ENCODE measurements around the gene ALKBH7.
"Not testable (repeated sequence)": the region's sequence is repeated elsewhere in the genome, so short reads cannot be mapped to it uniquely, and the experiment has no call there.

The ALKBH7 gene, protein sequence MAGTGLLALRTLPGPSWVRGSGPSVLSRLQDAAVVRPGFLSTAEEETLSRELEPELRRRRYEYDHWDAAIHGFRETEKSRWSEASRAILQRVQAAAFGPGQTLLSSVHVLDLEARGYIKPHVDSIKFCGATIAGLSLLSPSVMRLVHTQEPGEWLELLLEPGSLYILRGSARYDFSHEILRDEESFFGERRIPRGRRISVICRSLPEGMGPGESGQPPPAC

DNA sequence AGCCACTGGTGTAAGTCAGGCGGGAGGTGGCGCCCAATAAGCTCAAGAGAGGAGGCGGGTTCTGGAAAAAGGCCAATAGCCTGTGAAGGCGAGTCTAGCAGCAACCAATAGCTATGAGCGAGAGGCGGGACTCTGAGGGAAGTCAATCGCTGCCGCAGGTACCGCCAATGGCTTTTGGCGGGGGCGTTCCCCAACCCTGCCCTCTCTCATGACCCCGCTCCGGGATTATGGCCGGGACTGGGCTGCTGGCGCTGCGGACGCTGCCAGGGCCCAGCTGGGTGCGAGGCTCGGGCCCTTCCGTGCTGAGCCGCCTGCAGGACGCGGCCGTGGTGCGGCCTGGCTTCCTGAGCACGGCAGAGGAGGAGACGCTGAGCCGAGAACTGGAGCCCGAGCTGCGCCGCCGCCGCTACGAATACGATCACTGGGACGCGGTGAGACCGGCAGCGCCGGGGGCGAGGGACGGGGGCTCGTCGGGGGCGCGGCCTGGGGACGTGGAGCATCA is at the start of gene ALKBH7:
Gene ALKBH7, plus strand, starts transcription at position 201 of the 502 bp plus-strand sequence. Its CDS starts 27 bp downstream, at position 228.
- peak; percentile 100 for DNase-seq (ENCODE audit: low read depth)

DNA sequence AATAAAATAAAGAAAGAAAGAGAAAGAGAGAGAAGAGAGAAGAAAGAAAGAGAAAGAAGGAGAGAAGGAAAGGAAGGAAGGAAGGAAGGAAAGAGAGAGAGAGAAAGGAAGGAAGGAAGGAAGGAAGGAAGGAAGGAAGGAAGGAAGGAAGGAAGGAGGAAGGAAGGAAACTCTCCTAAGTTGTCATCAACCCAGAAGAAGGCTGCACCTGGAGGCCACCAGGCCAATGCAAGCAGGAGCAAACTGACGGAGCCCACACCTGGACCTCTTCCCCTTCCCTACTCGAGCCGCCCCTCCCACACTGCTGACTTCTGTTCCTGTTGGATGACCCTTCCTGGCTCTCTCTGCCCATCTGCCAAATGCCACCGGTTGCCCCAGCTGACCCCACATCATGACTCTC is 47.8 kb upstream of the ALKBH7 start:
- no peak for DNase-seq (ENCODE audit: low read depth)

DNA sequence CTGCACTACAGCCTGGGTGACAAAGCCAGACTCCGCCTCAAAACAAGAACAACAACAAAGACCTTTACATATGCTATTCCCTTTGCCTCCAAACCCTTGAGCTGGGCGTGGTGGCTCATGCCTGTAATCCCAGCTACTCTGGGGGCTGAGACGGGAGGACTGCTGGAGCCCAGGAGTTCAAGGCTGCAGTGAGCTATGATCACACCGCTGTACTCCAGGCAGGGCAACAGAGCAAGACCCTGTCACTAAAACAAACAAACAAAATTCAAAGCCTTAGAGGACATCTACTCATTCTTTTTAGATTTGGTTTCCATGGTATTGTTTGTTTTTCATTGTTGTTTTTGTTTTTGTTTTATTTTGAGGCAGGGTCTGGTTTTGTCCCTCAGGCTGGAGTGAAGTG is 47.0 kb upstream of the ALKBH7 start:
- no peak for DNase-seq (ENCODE audit: low read depth)

DNA sequence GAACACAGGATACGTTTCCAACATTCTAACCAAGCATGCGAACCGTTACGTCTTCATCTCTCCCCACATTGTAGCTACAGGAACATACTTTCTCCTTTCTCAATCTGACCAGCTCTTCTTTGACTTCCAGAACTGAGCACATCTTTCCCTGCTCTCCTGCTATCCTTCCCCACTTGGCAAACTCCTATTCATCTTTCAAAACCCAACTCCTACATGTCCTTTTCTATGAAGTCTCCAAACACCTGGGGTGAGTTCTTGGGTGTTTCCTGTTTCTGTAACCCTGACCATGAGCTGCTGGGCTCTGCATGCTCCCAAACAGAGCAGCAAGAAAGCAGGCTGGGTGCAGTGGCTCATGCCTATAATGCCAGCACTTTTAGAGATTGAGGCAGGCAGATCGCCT is 45.8 kb upstream of the ALKBH7 start:
- no peak for DNase-seq (ENCODE audit: low read depth)

DNA sequence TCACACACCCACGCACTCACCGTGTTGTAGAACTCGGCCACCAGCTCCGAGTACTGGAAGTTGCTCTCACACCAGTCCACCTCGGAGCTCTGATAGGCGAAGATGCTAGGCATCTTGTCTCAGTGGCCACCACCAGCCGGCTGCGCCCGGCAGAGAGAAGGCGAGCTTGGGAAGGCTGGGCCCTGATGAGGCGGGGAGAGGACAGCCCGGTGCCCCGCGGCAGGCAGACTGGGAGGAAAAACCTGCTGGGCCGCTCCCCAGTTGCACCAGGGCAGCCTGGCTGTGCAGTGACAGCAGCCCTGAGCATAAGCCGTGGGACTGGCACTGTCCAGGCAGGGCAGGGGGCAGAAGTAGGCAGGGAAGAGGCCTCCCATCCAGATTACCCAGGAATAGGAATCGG is 39.2 kb upstream of the ALKBH7 start, which contains the start of gene ACER1:
Gene ACER1, minus strand, starts transcription at position 174 of the 400 bp plus-strand sequence. Its CDS starts 61 bp downstream, at position 113.
- no peak for DNase-seq (ENCODE audit: low read depth)

DNA sequence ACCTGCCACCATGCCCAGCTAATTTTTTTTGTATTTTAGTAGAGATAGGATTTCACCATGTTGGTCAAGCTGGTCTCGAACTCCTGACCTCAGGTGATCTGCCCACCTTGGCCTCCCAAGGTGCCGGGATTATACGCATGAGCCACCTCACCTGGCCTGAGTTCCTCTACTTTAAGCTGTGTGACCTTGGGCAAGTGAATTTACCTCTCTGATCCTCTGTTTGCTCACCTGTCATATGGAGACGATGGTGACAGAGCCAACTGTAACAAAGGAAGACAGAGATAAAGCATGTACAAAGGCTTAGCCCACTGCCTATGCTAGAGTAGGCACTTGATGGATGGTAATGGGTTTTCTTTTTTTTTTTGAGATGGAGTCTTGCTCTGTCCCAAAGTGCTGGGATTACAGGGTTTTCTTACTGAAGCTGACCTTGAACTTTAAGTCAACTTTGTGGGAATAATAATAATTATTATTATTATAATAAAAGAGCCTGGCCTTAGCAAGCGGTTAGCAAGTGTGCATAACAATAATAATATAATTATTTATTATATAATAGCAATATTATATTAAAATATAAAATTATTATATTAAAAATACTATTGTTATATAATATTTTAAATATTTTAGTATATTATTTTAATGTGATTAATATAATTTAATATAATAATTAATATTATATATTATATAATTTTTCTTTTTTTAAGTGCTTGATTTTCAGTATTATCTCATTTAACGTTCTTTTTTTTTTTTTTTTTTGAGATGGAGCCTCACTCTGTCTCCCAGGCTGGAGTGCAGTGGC is 37.9 kb upstream of the ALKBH7 start:
- DNase-seq (ENCODE audit: low read depth) = no peak

DNA sequence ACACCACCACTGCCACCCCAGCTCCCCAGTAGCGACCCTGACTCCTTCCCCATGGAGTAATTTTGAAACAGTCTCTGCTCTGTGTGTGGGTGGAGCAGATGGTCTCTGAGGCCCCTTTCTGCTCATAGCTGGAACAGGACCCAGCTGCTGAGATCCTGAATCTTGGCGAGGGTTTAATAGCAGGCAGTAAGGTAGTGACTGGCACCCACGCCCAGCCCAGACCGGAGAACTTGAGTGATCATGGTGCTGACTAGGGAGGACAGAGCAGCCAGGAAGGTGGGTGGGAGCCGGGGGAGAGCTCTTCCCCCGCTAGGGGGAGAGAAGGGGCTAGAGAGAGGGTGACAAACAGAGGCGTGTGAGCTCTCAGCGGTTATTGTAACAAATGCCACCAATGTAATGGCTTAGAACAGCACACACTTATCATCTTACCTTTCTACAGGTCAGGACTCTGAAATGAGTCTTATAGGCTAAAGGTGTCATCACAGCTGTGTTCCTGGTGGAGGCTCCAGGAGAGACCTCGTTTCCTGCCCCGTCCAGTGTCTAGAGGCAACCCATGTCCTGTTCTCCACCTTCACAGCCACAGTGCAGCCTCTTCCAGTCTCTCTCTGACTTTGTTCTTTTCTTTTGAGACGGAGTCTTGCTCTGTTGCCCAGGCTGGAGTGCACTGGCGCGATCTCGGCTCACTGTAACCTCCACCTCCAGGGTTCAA is 31.9 kb upstream of the ALKBH7 start:
- no peak for DNase-seq (ENCODE audit: low read depth)

DNA sequence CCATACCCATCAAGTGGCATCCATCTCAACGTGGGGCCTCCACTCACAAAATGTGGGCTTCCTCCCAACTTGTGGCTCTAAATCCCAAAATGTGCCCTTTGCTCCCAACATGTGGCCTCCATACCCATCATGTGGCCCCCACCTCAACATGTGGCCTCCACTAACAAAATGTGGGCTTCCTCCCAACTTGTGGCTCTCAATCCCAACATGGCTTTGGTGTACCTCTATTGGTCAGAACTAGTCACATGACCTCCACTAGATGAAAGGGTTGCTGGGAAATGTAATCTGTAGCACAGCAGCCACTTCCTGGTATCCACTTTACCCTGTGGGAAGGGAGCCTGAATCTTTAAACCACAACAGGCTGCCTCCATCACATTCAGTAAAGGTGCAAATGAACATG is 29.1 kb upstream of the ALKBH7 start:
- DNase-seq (ENCODE audit: low read depth) = no peak

DNA sequence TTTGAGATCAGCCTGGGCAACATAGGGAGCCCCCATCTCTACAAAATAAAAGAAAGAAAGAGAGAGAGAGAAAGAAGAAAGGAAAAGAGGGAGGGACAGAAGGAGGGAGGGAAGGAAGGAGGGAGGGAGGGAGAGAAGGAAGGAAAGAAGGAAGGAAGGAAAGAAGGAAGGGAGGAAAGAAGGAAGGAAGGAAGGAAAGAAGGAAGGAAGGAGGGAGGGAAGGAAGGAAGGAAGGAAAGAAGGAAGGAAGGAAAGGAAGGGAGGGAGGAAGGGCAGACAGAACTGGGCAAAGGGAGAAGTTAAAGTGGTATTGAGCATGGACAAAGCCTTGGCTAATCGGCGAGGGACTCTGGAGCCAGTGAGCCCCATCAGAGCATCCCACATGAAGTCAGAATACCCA is 23.3 kb upstream of the ALKBH7 start:
- DNase-seq (ENCODE audit: low read depth) = not testable (repeated sequence)

DNA sequence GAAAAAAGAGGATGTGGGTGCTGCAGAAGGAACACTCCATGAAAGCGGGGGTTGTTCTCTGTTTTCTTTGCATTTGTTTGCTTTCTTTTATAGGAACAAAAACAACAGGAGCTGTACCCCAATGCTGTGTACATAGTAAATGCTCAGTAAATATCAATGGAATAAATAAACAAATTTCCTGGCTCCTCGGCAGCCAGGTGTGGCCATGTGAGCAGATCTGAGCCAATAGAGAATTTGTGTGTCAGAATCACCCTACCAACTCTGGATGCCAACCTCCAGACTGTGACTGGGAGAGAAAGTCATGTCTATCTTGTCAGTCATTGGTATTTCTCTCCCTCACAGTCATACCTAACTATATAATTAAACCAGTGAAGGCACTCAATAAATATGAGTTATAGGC is 21.9 kb upstream of the ALKBH7 start:
- DNase-seq (ENCODE audit: low read depth) = no peak

DNA sequence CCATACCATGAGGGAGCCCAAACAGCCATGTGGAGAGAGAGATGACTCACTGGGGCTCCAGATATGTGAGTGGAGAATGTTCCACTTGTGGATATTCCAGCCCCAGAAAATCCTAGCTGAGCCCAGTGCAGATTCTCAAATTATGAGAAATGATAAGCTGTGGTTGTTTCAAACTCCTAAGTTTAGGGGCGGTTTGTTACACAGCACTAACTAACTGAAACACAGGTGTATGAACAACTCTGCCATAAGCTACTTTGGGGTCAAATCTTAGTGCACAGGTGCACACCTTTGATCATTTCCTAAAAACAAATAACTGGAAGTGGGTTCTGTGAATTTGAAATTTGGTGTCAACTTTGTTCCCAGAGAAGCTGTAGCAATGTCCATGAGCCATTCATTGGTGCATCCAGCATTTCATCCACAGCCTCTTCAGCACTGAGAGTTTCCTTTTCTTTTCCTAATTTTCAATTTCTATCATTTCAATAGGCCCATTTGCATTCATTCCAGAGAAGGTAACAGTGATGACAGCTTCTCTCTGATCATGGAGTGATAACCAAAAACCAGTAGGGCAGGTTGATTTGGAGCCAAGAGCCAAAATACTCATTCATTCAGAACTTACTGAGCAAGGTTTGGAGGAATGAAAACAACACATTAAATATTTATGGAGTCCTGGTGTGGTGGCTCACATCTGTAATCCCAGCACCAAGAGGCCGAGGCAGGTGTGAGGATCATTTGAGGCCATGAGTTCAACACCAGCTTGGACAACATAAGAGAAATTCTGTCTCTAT is 20.0 kb upstream of the ALKBH7 start:
- DNase-seq (ENCODE audit: low read depth) = no peak

DNA sequence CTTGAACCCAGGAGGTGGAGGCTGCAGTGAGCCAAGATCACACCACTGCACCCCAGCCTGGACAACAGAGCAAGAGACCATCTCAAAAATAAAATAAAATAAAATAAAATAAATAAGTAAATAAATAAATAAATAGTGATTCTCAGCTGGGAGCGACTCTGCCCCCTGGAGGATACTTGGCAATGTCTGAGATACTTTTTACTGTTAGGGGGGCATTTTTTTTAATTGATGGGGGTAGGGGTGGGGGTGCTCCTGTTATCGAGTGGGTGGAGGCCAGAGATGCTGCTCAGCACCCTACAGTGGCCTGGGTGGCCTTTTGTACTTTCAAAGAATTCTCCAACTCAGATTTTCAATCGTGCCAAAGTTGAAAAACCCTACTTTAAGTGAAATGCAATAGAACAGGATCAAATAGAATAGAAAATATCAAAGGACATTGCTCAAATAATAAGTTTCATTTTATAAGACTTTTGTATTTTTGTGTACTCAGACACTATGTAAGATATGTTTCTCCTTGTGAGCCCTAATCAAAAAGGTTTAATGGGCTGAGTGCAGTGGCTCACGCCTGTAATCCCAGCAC is 18.4 kb upstream of the ALKBH7 start:
- no peak for DNase-seq (ENCODE audit: low read depth)

DNA sequence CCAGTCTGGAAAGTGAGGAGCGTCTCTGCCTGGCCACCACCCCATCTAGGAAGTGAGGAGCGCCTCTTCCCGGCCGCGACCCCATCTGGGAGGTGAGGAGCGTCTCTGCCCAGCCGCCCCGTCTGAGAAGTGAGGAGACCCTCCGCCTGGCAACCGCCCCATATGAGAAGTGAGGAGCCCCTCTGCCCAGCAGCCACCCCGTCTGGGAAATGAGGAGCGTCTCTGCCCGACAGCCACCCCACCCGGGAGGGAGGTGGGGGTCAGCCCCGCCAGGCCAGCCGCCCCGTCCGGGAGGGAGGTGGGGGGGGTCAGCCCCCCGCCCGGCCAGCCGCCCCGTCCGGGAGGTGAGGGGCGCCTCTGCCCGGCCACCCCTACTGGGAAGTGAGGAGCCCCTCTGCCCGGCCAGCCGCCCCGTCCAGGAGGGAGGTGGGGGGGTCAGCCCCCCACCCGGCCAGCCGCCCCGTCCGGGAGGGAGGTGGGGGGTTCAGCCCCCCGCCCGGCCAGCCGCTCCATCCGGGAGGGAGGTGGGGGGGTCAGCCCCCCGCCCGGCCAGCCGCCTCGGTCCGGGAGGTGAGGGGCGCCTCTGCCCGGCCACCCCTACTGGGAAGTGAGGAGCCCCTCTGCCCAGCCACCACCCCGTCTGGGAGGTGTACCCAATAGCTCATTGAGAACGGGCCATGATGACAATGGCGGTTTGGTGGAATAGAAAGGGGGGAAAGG is 17.1 kb upstream of the ALKBH7 start:
- not testable (repeated sequence) for DNase-seq (ENCODE audit: low read depth)

DNA sequence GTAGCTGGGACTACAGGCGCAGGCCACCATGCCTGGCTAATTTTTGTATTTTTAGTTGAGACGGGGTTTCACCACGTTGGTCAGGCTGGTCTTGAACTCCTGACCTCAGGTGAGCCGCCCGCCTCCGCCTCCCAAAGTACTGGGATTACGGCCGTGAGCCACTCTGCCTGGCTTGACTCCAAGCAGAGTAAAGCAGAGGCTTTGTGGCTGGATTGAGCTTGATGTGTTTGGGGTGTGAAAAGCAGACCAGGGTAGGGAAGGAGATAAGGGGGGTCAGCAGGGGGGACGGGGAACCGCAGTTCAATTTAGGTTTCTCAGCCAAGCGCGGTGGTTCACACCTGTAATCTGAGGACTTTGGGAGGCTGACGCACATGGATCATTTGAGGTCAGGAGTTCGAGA is 15.4 kb upstream of the ALKBH7 start:
- no peak for DNase-seq (ENCODE audit: low read depth)

DNA sequence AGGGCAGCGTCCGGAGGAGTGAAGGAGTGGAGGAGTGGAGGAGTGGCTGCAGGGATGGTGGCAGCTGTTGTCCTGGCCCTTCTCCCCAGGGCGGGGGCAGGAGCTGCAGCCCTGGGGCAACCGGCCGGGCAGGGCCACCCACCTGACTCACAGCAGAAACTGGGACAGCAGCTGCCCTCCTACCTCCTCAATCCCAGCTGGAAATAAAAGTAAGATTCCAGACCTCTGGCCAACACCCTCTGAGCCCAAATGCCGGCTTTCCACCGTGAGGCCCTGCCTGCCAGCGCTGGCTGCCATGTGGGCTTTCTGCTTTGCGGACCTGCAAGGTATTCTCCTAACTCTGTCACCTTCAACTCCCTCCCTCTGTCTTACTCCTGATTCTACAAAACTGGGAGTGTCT is 14.6 kb upstream of the ALKBH7 start:
- no peak for DNase-seq (ENCODE audit: low read depth)

DNA sequence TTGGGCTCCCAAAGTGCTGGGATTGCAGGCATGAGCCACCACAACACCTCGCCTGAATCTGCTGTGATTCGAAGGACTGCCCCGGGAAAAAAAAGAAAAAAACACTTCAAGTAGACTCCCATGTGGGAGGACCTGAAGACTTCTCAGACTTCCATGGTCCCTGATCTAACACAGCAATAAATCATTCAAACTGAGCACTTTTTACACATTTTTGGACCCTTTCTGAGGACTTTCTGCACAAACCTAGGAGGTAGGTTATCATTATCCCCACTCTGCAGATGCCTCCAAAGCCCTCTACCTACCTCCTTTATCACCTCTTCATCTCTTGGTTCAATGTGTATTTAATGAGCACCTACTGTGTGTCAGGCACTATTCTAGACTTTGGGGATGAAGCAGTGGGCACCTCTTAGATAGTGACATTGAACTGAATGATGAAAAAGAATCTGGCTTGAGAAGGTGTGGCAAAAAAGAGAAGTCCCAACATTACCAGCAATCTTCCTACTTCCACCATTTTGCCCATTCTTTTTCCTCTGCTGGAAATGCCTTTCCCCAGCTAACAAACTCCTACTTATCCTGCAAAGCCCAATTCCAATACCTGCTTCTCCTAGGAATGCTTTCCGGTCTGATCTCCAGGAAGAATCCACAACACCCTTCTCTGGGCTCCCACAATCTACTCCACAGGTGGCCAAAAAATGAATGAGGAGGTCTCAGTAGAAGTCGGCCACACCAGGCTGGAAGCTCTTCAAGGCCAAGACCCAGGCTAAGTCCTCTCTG is 12.8 kb upstream of the ALKBH7 start:
- DNase-seq (ENCODE audit: low read depth) = no peak

DNA sequence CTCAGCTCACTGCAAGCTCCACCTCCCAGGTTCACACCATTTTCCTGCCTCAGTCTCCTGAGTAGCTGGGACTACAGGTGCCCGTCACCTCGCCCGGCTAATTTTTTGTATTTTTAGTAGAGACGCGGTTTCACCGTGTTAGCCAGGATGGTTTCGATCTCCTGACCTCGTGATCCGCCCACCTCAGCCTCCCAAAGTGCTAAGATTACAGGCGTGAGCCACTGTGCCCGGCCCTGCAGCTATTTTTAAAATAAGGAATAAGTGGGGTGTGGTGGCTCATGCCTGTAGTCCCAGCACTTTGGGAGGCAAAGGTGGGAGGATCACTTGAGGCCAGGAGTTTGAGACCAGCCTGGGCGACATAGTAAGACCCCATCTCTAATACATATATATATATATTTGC is 12.1 kb upstream of the ALKBH7 start:
- DNase-seq (ENCODE audit: low read depth) = not testable (repeated sequence)

DNA sequence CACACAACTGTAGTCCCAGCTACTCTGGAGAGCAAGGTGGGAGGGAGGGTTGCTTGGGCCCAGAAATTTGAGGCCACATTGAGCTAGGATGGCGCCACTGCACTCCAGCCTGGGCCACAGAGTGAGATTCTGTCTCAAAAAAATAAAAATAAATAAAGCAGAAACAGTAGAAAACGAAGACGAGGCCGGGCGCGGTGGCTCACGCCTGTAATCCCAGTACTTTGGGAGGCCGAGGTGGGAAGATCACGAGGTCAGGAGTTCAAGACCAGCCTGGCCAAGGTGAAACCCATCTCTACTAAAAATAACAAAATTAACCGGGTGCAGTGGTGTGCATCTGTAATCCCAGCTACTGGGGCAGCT is 11.8 kb upstream of the ALKBH7 start:
- DNase-seq (ENCODE audit: low read depth) = not testable (repeated sequence)

DNA sequence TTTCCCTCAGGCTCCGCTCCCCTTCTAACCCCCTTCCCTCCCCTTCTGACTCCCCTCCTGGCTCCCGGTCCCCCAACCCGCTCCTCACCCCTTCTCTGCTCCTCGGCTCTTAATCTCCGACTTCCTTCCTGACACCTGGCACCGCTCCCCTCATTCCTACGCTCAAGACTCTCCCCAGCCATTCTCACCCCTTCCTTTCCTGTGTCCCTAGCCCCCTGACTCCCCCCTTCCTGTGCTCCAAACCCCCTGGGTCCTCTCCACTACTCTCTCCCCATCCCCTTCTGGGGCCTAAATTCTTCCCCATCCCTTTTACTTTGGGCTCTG is 10.6 kb upstream of the ALKBH7 start:
- DNase-seq (ENCODE audit: low read depth) = no peak

DNA sequence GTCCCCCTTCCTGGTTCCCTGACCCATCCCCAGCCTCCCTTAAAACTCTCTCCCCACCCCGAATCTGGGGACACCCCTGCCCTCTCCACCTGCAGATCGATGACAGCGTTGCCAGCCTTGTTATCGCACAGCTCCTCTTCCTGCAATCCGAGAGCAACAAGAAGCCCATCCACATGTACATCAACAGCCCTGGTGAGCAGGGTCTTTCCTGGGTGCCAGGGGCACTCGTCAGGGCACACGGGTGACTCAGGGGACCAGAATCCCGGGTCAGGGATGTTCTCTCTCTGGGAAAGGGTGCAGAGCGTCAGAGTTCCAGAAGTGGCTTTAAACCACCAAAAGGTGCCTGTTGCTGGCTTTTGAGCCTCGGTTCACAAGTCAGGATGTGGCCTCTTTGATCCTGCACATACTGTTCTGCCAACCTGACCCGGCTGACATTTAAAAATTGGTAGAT is 10.2 kb upstream of the ALKBH7 start:
- DNase-seq (ENCODE audit: low read depth) = no peak
